ENCODE measurements around the gene PRR7.

The PRR7 gene

GRCh38 chr5:177423671-177424070 is 22.9 kb upstream of the PRR7 start:
- no peak for DNase-seq (ENCODE audit: low spot score)

GRCh38 chr5:177425196-177425800 is 21.3 kb upstream of the PRR7 start:
- no peak for DNase-seq (ENCODE audit: low spot score)

GRCh38 chr5:177425801-177426565 is 20.6 kb upstream of the PRR7 start:
- peak; percentile 100 for DNase-seq (ENCODE audit: low spot score)

- DNase-seq (ENCODE audit: low spot score): peak; percentile 28
These were observed 19.9 kb upstream of the PRR7 start, which contains the start of gene GRK6 for GRCh38 chr5:177426566-177427210. Gene GRK6, plus strand, starts transcription at chr5:177426676. Its CDS starts 170 bp downstream, at chr5:177426846.

- DNase-seq (ENCODE audit: low spot score): no peak
These were observed 19.3 kb upstream of the PRR7 start for GRCh38 chr5:177427211-177427822.

GRCh38 chr5:177427919-177428573 is 18.6 kb upstream of the PRR7 start:
- no peak for DNase-seq (ENCODE audit: low spot score)

GRCh38 chr5:177428574-177429217 is 17.9 kb upstream of the PRR7 start:
- DNase-seq (ENCODE audit: low spot score): no peak

GRCh38 chr5:177429248-177430040 is 17.2 kb upstream of the PRR7 start:
- DNase-seq (ENCODE audit: low spot score): no peak

GRCh38 chr5:177430140-177430951 is 16.3 kb upstream of the PRR7 start:
- DNase-seq (ENCODE audit: low spot score): no peak

- DNase-seq (ENCODE audit: low spot score): no peak
These were observed 15.7 kb upstream of the PRR7 start for GRCh38 chr5:177430972-177431316.

GRCh38 chr5:177431317-177432142 is 15.1 kb upstream of the PRR7 start:
- no peak for DNase-seq (ENCODE audit: low spot score)

GRCh38 chr5:177432143-177432838 is 14.3 kb upstream of the PRR7 start:
- no peak for DNase-seq (ENCODE audit: low spot score)

- no peak for DNase-seq (ENCODE audit: low spot score)
These were observed 13.6 kb upstream of the PRR7 start for GRCh38 chr5:177432839-177433657.

- DNase-seq (ENCODE audit: low spot score): no peak
These were observed 12.9 kb upstream of the PRR7 start for GRCh38 chr5:177433658-177434217.

GRCh38 chr5:177434437-177434836 is 12.2 kb upstream of the PRR7 start:
- no peak for DNase-seq (ENCODE audit: low spot score)

GRCh38 chr5:177434942-177435738 is 11.5 kb upstream of the PRR7 start:
- no peak for DNase-seq (ENCODE audit: low spot score)

All from globus pallidus (tissue), 1 donor.